ENCODE results near the gene FRYL. TPM values are rescaled to one million over a fixed set of nuclear protein-coding genes. Genes with fewer than 3 reads are reported as not detected.

FRYL gene
- total RNA-seq, 1 donor = 42.0 TPM

- Histone ChIP-seq H2AFZ (ENCODE audit: low read length) (no peak overlapping the region), H3K4me1 (ENCODE audit: insufficient read depth, low read length) (no peaks in the 10 kb centered on the region), H3K4me3 (ENCODE audit: insufficient read depth, low read length) (no peak overlapping the region), H3K79me2 (ENCODE audit: insufficient read depth, low read length) (no peaks in the 10 kb centered on the region), H3K27ac (ENCODE audit: low read depth, low read length) (no peak overlapping the region), H3K9me3 (ENCODE audit: low read depth, low read length) (no peaks in the 10 kb centered on the region), H3K27me3 (ENCODE audit: insufficient read depth, low read length) (no peaks in the 10 kb centered on the region), H3K4me2 (ENCODE audit: insufficient read depth, low read length) (no peak overlapping the region), H4K20me1 (ENCODE audit: insufficient read depth, low read length) (no peaks in the 10 kb centered on the region), H3K36me3 (ENCODE audit: insufficient read depth, low read length) (peaks cover 37% of the 10 kb centered on the region)
- no peak for TF ChIP-seq CTCF (IDR thresholded peaks at IDR 0.05; ENCODE audit: extremely low read depth, low read depth, low read length)
- no peak for DNase-seq (ENCODE audit: insufficient read length, low spot score, missing footprints)
These were observed 241.7 kb downstream of the FRYL start for GRCh38 chr4:48538358-48538757.

- TF ChIP-seq CTCF (IDR thresholded peaks at IDR 0.05; ENCODE audit: extremely low read depth, low read depth, low read length) = no peak
- Histone ChIP-seq H3K27ac (ENCODE audit: low read depth, low read length) (no peak overlapping the region), H3K4me2 (ENCODE audit: insufficient read depth, low read length) (no peak overlapping the region), H3K27me3 (ENCODE audit: insufficient read depth, low read length) (no peaks in the 10 kb centered on the region), H3K79me2 (ENCODE audit: insufficient read depth, low read length) (no peaks in the 10 kb centered on the region), H3K9me3 (ENCODE audit: low read depth, low read length) (no peaks in the 10 kb centered on the region), H3K4me3 (ENCODE audit: insufficient read depth, low read length) (no peak overlapping the region), H2AFZ (ENCODE audit: low read length) (no peak overlapping the region), H3K4me1 (ENCODE audit: insufficient read depth, low read length) (no peaks in the 10 kb centered on the region), H3K36me3 (ENCODE audit: insufficient read depth, low read length) (peaks cover 45% of the 10 kb centered on the region), H4K20me1 (ENCODE audit: insufficient read depth, low read length) (no peaks in the 10 kb centered on the region)
- DNase-seq (ENCODE audit: insufficient read length, low spot score, missing footprints) = no peak
These were observed 253.7 kb downstream of the FRYL start for GRCh38 chr4:48526406-48526805.

GRCh38 chr4:48518143-48518542, 261.9 kb downstream of the FRYL start:
- no peak overlapping the region for H3K4me3 ChIP-seq (ENCODE audit: insufficient read depth, low read length)

GRCh38 chr4:48509543-48509942, 270.5 kb downstream of the FRYL start:
- Histone ChIP-seq H3K4me1 (ENCODE audit: insufficient read depth, low read length) (no peaks in the 10 kb centered on the region), H3K4me3 (ENCODE audit: insufficient read depth, low read length) (no peak overlapping the region), H3K79me2 (ENCODE audit: insufficient read depth, low read length) (no peaks in the 10 kb centered on the region), H3K4me2 (ENCODE audit: insufficient read depth, low read length) (no peak overlapping the region), H3K36me3 (ENCODE audit: insufficient read depth, low read length) (peaks cover 40% of the 10 kb centered on the region), H3K27ac (ENCODE audit: low read depth, low read length) (no peak overlapping the region), H4K20me1 (ENCODE audit: insufficient read depth, low read length) (no peaks in the 10 kb centered on the region), H2AFZ (ENCODE audit: low read length) (no peak overlapping the region), H3K9me3 (ENCODE audit: low read depth, low read length) (no peaks in the 10 kb centered on the region), H3K27me3 (ENCODE audit: insufficient read depth, low read length) (no peaks in the 10 kb centered on the region)
- no peak for TF ChIP-seq CTCF (IDR thresholded peaks at IDR 0.05; ENCODE audit: extremely low read depth, low read depth, low read length)
- no peak for DNase-seq (ENCODE audit: insufficient read length, low spot score, missing footprints)

More at GRCh38 chr4:48518143-48518542, 261.9 kb downstream of the FRYL start:
- DNase-seq (ENCODE audit: insufficient read length, low spot score, missing footprints) = no peak
- H3K4me1 ChIP-seq (ENCODE audit: insufficient read depth, low read length) = no peaks in the 10 kb centered on the region
- no peak overlapping the region for H3K27ac ChIP-seq (ENCODE audit: low read depth, low read length)
- no peak overlapping the region for H2AFZ ChIP-seq (ENCODE audit: low read length)
- H3K9me3 ChIP-seq (ENCODE audit: low read depth, low read length) = no peaks in the 10 kb centered on the region
- no peaks in the 10 kb centered on the region for H3K79me2 ChIP-seq (ENCODE audit: insufficient read depth, low read length)
- TF ChIP-seq CTCF (IDR thresholded peaks at IDR 0.05; ENCODE audit: extremely low read depth, low read depth, low read length) = no peak
- H3K4me2 ChIP-seq (ENCODE audit: insufficient read depth, low read length) = no peak overlapping the region
- peaks cover 52% of the 10 kb centered on the region for H3K36me3 ChIP-seq (ENCODE audit: insufficient read depth, low read length)
- no peaks in the 10 kb centered on the region for H4K20me1 ChIP-seq (ENCODE audit: insufficient read depth, low read length)
- no peaks in the 10 kb centered on the region for H3K27me3 ChIP-seq (ENCODE audit: insufficient read depth, low read length)
